Measurements from ENCODE around the gene GPR84.
A peak's percentile ranks its signal among the peaks of the same experiment; 100 is the strongest.
"Not testable (repeated sequence)": the region's sequence is repeated elsewhere in the genome, so short reads cannot be mapped to it uniquely, and the experiment has no call there.

The GPR84 gene

DNA sequence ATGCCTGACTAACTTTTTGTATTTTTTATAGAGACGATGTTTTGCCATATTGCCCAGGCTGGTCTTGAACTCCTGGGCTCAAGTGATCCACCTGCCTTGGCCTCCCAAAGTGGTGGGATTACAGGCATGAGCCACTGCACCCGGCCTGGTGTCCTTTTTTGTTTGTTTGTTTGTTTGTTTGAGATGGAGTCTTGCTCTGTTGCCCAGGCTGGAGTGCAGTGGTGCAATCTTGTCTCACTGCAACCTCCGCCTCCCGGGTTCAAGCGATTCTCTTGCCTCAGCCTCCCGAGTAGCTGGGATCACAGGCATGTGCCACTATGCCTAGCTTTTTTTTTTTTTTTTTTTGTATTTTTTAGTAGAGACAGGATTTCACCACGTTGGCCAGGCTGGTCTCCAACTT, 10.0 kb downstream of the GPR84 start:
- DNase-seq: not testable (repeated sequence)

DNA sequence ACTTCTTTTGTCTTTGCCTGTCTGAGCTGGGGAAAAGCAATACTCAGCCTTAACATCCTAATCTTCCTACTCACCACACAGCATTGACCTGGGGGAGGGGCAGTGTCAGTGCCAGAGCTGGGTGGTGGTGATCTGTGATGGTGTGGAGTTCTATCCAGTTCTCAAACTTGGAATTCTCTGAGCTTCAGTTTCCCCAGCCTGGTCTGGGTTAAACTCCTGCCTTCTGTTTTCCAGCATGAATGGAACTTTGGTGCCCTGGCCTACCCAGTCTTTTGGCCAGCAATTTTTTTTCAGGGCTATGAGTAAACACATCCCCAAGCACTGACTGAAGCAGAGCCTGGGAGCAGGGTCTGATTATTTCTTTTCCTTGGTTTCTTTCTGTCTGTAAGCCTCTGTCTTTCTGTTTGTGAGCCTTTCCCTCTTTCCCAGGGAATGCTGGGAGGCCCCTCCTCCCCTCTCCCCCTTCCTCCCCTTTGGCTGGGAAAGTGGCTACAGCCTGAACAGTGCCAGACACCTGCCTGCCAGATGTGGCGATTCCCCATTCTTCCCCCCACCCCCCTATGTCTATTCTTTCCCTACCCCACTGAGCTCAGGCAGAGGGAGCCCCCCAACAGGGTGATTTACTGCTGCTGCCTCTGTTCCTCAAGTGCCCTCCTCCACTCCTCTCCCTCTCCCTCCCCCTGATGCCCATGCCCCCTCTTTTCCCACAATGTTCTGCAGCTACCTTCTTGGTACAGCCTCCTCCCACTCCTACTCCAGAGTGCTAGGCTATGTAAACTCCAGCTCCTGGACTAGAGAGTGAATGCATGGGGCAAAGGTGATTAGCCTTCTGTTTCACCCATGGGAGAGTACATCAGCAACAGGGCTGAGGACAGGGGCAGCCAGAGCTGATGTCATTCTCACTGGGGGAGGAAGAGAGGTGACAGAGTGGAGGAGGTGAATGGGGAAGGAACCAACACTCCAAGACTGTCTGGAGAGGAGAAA, 11.1 kb downstream of the GPR84 start:
- peak; percentile 50 for DNase-seq

DNA sequence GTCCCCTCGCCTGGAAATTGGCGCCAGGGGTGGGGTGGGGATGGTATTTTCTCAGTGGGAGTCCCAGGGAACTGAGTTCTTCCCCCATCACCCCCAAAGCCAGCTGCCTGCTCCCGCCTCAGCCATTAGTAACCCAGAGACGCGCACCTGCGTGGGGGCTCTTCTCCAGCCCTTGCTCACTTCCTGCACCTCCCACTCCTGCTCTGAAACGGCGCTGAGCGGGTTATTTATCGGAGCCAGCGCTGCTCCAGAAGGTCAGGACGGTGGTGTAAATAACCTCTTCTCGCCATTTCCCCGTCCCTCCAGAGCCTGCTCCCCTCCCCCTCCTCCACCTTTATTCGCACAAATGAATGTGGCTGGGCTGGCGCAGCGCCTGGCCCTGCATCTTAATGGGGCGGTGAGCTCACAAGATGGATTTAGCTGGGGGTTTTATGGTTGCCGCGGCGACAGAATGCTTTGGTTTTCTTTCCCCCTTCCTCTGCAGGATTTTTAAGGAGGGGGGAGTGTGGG, 12.2 kb downstream of the GPR84 start:
- peak; percentile 64 for DNase-seq

DNA sequence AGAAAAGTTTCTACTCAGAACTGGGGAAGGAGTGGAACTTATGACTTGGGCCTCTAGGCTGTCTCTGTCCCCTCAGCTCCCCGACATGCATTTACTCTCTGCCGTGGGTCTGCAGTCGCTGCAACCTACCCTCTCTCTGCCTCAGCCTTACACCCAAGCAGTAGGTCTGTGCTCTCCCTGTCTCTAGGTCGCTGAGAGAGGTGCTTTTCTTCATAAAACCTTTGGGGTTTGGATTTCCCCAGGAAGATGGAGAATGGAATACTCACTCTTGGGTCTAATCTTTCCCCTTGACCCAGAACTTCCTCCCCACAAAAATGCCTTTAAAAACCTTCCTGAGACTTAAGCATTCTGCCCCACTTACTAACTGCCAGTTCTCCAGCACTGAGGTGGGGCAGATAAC, 12.9 kb downstream of the GPR84 start:
- DNase-seq: no peak

GRCh38 chr12:54350743-54351142, 13.5 kb downstream of the GPR84 start:
- DNase-seq: no peak

- DNase-seq: no peak
These were observed 14.6 kb downstream of the GPR84 start for GRCh38 chr12:54349679-54350078.

DNA sequence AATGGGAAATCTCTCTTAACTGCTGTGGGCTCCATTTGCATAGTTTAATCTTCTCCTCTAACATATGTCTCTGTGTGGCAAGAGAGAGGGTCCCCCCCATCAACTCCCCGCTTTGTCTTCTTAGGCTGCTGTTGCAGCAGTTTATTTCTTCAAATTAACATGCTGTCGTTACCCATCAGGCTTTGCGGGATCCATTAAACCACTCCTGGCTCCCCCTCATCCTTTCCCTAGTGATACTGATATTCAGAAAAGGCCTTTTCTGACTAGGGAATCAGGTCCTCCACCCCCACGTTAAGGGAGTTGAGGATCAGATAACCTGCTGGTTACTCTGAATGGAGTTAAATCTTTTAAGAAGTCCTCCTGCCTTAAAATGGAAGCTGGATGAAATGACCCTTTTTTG, 15.2 kb downstream of the GPR84 start:
- DNase-seq: no peak

- DNase-seq: no peak
These were observed 22.6 kb downstream of the GPR84 start for GRCh38 chr12:54341378-54342300.

GRCh38 chr12:54340846-54341245, 23.4 kb downstream of the GPR84 start:
- no peak for DNase-seq

- DNase-seq: no peak
These were observed 25.5 kb downstream of the GPR84 start for GRCh38 chr12:54338698-54339296.

- no peak for DNase-seq
These were observed 26.2 kb downstream of the GPR84 start for GRCh38 chr12:54337854-54338650.

DNA sequence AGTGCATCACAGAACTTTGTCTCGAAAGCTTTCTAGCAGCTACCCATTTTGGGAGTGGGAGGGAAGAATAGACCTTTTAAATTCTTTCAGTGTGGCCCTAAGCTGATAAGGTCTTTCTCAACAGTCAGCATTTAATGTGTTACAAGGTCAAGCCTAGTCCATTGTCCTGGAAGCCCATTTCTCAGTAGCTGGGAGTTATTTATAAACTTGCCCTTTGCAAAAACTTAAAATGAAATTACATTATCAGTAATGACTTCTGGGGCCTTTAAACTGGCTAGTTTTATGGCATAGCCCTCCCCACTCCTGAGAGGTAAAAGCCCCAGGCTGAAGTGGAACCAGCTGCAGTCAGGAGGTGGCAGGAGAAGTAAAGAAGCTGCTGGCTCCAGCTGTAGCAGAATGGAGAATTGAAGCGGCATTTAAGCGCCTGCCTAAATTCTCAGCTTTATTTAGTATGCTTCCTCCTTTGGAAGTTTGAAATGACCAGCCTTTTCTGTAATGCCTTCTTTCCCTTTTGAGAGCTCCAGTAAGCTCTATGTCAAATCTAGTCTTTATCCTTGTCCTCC, 26.9 kb downstream of the GPR84 start:
- peak; percentile 7 for DNase-seq

GRCh38 chr12:54333420-54334034, 30.8 kb downstream of the GPR84 start:
- DNase-seq: no peak

DNA sequence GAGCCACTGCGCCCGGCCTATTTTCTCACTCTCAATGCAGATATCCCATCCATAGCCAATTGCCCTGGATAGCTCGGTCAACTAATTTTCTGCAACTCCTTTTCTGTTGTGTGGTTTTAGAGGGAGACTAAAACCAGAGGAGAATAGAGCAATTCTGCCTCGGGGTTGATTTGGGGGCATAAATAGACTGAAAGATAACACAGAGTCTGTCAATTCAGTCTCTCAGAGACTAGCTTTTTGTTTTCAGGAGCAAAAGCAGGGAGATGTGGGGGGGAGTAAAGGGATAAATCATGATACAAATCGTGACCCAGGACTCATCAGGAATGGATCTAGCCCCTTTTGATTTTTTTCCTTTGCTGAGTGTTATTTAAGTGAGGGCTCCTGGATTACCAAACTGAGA, 32.8 kb downstream of the GPR84 start:
- no peak for DNase-seq

DNA sequence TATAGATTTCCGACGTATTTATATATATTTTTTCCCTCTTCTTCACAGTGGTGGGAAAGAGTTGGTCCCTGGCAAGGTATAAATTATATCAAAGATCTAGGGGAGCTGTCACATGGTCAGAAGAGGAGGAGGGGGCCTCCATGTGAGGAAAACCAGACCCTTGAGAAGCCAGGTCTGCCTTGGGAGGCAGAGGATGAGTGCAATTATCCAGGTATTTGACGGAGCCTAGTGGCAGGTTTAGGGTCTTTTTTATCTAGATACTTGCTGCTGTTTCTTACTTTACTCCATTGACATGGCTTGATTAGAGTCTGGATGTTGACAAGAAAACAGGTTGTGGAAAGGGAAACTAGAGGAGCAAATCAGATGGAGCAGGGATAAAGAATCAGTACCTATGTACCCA, 33.8 kb downstream of the GPR84 start:
- DNase-seq: no peak

DNA sequence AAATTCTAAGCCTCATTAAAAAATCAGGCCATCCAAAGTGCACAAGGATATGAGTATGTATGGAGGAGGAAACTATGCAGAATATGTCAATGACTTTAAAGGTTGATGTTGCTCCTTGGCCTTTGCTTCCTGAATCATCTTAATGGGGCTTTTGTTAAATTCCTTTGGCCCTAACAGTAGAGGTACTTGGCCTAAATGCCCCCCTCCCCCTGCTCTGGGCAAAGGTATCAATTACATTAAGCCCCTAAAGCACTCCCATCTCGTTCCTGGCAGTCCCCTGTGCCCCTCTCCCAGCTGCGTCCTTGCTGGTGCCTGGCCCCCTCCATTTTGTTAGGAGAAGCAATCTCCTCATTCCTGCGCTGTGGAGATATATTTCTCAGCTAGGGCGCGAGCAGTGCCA, 34.5 kb downstream of the GPR84 start:
- no peak for DNase-seq

GRCh38 chr12:54328595-54329337, 35.5 kb downstream of the GPR84 start:
- no peak for DNase-seq

DNA sequence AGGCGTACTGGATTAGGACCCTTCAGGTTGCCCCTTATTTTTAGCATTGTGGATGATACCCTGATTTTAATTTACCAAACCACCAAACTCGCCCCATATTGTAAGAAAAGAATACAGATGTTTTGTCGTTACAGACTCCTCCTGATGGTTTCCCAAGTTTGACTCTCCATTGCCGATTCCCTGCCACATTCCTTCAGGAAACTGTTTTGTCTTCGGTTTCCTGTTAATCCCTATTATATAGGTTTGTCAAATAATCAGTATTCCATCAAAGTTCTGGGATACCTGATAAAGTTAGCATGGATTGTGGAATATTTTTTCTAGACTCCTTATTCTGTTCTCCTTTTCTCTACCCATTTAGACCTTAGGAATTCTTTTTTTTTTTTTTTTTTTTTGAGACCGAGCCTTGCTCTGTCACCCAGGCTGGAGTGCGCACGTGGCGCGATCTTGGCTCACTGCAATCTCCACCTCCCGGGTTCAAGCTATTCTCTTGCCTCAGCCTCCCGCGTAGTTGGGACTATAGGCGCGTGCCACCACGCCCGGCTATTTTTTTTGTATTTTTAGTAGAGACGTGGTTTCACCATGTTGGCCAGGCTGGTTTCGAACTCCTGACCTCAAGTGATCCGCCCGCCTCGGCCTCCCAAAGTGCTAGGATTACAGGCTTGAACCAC, 38.7 kb downstream of the GPR84 start:
- not testable (repeated sequence) for DNase-seq

DNA sequence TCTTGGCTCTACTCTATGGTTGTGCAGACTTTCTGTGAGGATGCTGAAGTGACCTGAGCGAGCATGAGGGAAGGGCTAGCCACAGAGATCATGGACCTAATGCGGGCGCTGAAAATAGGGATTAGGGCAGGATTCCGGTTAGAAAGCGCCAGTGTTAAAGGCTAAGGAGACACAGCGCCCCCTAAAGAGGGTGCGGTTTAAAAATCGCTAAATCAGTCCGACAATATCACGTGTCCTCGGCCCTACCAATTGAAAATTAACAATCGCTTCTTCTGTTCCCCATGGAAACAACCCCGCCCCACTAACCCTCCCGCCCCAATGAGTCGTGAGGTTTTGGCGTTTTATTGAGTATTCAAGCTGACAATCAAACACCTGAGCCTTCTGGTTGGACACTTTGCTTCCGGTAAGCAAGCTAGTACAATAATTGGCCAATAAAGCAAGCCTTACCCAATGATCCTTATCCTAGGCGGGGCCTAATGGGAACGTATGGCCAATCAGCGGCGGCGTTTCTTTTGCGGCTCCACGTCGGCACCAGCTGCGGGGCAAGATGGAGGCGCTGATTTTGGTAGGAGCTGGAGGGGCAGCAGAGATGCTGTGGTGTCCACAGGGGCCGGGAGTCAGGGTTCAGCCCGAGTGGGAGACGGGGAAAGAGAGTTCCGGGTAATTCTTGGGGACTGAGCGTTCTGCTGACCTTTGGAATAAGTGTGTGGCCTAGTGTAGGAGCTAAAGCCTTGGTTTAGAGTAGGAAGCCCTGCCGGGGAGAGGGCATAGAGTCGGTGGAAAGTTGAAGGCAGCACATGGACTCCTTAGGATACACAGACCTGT, 39.5 kb downstream of the GPR84 start, which contains the start of gene COPZ1:
Gene COPZ1 (plus strand): TSS at position 515 of the 825 bp plus-strand sequence. CDS start 33 bp downstream, at position 548.
- peak; percentile 89 for DNase-seq
